ENCODE results near the gene APOL4.
"Not testable (repeated sequence)": the region's sequence is repeated elsewhere in the genome, so short reads cannot be mapped to it uniquely, and the experiment has no call there.

APOL4 gene

DNA sequence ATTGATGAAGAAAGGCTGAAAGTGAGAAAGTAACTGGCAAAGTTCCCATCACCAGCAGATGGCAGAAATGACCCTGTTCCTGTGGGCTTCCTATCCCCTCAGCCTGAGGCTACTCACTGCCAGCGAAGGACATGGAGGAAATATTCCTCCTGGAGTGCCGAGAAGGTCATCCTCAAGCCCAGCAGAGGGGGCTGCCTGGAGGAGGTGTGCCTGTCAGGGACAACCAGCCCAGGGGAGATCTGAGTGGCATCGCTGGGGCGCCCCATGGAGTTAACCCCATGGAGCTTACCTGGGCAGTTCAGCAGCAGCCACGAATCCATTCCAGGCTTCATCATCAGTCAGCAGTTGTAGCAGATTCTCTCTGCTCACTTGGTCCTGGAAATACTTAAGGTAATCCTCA, 29.4 kb upstream of the APOL4 start:
- not testable (repeated sequence) for DNase-seq

DNA sequence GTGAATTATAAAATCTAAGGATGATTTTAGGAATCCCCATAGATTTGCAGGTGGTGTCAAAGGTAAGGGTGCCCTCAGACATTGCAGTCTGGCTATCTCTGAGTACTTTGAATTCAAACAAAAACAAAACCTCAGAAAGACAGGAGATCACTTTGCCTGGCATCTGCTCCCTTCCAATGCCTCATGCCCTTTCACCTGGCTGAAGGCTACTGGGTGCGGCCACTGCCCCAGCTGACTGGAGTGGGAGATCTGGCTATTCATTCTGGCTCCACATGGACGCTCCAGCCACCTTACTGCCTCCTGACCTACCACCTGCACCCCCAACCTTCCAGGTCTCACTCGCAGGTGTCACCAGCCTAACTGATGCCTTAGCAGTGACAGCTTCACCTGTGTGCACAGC, 28.0 kb upstream of the APOL4 start:
- not testable (repeated sequence) for DNase-seq

DNA sequence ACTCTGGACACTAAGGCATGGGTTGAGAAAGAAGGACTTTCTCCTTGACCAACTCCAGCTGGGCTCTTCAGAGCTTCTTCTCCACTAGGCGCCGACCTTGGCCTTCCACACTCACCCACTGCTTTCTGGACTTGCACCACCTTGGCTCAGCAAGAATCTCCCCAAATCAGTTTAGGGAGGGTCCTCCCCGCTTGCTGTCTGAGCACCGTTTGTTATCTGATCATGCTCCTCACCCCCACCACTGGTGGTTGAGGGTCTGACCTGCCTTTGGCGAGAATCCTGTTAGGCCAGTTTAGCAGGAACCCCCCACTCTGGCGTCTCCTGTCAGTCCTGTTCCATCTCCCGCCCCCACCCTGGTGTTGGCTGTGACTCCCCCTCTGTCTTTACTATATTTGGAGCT, 27.3 kb upstream of the APOL4 start:
- no peak for DNase-seq

DNA sequence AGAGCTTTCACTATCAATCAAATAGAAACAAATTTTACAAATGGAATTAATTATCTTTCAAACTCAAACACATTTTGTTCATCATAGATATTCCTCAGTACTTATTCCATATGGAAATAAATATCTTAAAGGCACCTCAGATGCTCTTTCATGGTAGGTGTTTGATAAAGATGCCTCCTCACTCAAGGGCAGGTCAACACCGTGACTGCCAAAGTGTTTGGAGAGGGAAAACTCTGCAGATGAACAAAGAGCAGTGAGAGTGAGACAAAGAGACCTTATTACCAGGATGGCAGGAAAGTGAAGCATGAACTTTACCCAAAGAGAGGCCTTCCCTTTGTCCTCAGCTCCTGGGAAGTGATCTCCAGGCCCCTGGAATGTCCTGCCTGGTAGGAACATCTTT, 26.8 kb upstream of the APOL4 start:
- DNase-seq = not testable (repeated sequence)

DNA sequence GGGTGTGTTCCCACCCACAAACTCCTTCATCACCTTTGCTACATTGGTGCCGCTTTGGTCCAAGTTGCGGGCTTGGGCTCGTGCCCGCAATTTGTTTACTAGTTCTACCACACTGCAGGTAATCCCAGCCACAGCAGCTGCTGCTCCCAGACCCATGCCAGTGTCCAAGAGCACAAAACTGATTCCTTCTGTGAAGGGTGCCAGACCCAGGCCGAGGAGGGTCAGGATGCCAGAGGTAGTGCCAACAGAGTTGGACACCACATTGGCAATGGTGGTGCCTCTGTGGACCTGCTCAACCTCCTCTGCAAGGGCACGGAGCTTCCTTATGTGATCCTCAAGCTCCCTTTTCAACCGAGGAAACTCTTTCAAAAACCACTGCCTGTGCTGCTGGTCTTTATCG, 26.2 kb upstream of the APOL4 start:
- no peak for DNase-seq

DNA sequence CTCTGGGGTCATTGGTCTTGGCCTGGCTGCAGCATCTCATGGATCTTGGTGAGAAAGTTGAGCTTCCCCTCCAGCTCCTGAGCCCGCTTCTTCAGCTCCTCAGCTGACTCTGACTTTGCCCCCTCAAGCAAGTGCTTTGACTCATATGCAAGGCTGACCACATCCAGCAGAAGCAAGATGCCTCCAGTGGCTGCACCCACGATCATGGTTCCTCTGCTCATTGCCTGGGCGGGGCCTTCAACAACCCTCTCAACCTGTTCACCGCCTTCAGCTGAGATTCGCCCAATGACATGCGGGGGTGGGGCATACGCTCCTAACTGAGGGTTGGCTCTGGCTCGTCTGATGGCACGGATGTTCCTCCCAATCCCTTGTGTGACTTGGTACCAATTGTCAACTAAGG, 25.8 kb upstream of the APOL4 start:
- no peak for DNase-seq

DNA sequence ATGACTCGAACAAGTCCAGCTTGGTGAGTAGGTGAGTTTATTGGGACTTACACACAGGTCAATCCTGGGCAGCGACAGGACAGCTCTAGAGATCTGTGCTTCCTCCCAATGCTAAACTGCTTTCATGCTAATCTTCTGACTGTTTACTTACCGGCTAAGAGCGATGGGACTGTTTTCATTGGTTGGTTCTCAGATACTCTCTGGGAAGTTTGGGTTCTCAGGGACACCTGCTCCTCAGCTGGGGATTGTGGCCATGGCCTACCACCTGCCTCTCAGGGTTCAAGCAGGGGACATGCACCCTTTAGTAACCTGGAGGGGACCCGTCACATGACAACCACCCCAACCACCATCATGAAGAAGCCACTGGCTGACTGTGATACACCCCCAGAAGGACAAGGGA, 24.6 kb upstream of the APOL4 start:
- DNase-seq = no peak

DNA sequence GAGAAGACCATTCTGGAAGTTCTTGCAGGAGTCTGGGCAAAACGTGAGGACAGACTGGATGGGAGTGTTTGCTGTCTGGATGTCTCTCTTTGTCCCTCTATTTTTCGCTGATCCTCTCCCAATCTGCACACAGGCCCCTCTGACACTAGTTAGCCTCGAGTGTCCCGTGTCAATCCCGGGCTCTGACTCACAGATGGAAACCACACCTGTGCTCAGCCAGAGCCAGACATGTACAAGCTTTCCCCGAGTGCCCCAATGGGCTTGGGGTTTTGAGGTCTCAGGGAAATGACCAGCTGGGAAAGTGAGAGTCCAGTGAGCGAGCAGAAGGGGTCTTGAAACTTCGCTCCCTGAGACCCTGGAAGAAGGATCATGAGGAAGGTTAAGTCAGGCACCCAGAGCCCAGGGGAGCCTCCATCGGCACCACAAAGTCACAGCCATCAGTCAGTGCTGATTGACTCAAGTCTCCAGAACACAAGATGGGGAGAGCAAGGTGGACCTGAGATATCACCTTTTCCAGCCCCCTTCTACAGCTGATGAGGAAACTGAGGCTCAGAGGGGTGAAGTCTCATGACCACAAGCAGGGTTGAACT, 23.8 kb upstream of the APOL4 start:
- no peak for DNase-seq

DNA sequence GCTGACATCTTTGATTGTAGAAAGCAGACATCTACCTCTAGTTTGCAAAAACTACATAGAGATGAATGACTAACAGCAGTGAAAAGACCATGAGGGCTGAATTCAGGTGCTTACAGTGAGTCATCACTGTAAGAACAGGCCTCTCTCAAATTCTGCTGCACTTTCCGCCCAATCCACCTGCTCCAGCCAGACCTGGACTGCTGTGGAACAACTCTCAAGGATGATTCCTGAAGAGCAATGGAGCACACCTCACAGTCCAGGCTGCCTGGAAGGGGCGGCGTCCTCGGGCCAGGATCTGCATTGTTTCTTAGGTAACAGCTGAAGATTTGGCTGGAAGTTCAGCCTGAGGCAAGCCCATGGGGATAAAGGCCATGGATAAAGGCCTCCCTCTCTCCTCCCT, 22.6 kb upstream of the APOL4 start:
- no peak for DNase-seq

DNA sequence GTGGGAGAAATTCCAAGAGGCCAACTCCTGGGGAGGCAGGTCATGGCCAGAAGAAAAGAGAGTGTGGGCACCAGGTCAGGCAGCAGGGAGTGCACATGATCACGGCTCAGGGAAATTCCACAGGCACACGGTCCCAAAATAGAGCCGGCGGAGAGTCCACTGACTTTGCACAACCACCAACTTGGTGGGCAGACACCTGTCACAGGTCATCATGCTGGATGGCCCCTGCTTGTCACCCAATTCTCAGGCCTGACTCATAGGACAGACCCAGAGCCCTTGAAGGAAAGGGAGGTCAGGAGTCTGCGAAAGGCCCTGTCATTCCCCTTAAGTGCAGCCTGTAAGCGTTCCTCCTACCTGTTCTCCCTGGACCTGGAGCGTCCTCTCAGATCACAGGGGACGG, 21.9 kb upstream of the APOL4 start:
- DNase-seq = no peak

DNA sequence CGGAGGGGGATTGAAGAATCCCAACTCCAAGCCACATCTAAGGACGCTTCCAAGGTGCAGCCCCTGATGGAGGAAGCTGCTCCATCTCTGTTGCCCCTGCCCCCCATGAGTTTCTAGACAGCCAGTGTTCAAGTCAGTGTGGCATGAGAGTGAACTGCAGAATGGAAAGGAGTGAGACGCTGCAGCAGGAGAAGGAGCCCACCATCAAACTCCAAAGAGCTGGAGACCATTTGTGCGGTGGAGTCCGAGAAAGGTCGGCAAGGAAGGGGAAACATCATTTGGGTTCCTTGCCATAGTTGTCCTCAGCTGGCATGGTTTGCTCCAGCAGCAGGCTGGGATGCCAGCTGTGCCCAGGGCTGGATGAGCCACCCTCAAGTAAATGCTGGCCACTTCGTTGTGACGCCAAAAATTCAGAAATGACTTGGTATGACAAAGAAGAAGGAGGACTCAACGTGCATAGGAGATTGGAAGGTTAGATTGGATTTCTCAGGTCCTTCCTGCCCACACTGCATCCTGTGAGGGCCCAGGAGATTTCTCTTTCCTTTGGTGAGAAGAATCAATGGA, 21.4 kb upstream of the APOL4 start:
- DNase-seq = no peak

DNA sequence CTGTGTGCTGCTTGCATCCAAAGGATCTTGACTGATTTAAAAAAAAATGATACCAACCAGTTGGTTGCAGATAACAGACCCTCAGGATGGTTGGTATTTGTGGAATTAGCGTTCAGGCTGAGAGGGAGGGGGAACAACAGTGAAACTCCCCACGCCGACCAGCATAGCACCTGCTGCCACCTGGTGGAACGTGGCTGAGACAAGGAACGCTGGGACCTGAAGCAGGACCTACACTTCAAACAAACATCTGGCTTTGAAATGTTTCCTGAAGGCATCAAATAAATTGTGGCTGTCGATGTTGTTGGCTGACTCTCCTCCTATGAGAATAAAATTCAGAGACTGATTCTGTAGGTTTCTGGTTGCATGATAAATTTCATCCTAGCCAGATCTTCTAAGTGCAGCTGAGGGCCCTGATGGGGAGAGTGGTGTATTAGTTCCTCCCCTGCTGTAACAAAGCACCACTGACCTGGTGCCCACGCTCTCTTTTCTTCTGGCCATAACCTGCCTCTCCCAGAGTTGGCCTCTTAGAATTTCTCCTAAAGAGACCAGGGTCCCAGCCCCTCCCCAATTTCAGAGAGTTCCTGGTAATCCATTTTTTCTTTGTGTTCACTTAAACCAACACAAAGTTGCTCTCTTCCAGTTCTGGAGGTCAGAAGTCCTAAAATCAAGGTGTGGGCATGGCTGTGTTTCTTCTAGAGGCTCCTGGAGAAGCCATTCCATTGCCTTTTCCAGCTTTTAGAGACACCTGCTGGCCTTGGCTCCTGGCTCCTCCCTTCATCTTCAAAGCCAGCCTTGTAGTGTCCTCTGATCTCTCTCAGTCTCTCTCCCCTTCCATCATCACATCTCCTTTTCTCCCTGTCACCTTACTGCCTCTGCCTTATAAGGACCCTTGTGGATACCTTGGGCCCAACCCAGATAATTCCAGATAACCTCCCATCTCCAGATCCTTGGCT, 20.5 kb upstream of the APOL4 start:
- DNase-seq = peak in 1 of 2 donors; percentile 50

DNA sequence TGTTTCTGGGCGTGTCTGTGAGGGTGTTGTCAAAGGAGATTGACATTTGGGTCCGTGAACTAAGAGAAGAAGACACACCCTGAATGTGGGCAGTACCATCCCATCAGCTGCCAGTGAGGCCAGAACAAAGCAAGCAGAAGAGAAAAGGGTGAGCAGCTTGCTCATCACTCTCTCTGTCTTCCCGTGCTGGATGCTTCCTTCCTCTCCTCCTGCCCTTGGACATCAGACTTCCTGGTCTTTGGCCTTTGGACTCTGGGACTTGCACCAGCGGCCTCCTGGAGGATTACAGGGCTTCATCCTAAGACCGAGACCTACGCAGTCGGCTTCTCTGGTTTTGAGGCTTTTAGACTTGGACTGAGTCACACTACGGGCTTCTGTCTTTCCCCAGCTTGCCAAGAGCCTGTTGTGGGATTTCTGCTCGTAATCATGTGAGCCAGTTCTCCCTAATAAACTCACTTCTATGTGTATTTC, 18.9 kb upstream of the APOL4 start:
- no peak for DNase-seq

DNA sequence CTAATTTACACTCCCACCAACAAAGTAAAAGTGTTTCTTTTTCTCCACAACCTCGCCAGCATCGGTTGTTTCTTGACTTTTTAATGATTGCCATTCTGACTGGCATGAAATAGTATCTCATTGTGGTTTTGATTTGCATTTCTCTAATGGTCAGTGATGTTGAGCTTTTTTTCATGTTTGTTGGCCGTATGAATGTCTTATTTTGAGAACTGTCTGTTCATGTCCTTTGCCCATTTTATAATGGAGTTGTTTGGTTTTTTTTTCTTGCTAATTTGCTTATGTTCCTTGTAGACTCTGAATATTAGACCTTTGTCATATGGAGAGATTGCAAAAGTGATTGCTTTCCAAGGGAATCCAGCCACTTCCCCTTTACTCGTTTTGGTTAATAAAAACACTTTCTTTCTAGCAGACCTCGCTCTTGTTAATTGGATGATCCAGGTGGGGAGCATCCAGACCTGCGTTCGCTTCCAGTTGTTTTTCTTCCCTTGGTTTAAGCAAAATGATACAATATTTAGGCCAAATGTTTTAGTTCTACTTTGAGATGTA, 17.1 kb upstream of the APOL4 start:
- no peak for DNase-seq

DNA sequence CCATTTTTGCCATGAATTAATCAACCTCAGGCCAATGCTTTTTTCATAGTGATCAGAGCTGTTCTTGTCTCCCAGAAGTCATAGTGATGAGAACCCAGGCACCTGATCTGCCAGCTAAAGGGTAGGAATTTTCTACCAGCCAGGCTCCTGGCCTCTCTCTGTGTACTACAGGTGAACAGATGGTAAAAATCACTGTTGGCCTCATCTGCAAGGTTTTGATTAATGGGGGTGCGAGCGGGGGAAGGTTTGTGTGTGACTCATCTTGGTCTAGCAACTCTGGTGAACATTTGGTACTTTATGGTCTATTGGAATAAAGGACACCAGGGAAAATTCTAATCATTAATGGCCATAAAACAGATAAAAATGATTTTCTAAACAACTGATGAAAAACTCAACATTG, 14.4 kb upstream of the APOL4 start:
- DNase-seq = no peak

DNA sequence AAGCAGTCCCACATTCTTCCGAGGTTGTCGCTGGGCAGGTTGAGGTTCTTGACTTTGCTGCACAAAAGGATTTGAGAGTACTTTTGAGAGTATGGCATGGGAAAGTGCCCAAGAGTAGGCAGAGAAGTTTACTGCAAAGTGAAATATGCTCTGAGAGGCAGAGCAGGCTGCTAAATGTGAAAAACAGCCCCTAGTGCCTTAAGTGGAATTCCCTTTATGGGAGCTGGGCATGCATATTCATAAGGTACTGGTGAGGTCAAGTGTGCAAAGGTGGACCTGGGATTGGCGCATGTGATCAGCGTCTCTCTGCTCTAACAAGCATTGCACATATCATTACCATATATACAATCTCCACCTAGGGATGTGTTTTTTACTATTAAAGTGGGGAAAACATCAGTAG, 12.0 kb upstream of the APOL4 start:
- DNase-seq = no peak

DNA sequence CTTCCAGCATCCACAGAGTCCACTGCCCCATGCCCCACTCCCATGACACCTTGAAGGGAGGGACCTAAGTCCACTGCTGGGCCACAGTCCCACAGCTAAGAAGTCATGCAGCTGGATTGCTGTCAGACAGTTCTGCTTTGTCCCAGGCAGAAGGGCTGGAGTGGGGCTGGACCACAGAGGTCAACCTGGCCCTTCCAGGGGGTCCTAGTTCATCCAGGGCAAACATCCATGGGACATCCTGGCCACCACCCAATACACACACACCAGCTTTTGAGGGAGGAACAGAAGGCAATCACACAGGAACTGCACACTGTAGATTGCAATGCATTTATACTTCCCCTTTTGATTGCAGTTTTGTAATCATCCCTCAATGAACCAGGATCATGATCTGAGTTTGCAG, 11.3 kb upstream of the APOL4 start:
- no peak for DNase-seq

DNA sequence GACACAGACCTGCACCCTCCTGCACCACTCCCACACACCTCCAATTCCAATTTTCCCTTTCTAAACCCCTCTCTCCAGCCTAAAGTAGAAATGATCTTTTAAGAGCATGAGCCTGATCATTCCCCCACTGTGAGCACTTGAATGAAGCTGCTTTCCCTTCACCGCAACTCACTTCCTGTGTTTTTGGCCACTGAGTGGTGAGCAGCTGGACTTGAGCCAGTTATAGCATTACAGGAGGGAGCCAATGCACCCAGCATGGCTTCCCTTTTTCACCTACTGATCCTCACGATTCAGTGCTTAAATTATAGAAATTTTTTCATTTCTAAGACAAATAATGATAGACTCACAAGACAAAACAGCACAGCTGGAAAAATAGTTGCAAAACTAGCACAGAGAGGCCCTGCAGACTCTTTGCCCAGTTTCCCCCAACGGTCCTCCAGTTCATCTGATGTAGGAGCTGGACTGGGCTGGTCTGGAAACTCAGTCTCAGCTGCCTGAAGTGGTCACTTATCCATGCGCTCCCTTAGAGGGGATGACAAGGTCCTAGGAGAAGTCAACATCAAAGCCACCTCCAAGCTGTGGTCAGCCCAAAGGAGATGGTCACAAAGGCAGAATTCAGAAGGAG, 9.7 kb upstream of the APOL4 start:
- no peak for DNase-seq

DNA sequence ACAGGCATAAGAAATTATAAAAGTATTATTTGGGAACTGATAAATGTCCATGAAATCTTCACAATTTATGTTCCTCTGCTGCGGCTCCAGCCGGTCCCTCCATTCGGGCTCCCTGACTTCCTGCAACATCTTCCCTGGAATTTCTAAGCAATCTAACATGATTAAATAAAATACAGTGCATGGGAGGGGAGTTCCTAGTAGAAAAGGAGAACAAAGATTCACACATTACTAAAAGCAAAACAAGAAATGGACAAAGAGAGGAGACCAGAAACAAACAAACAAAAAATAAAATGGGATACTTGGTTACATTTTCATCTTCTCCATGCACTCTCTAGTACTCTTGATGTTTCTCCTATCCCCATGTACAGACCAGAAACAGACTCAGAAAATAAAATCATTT, 8.6 kb upstream of the APOL4 start:
- no peak for DNase-seq

DNA sequence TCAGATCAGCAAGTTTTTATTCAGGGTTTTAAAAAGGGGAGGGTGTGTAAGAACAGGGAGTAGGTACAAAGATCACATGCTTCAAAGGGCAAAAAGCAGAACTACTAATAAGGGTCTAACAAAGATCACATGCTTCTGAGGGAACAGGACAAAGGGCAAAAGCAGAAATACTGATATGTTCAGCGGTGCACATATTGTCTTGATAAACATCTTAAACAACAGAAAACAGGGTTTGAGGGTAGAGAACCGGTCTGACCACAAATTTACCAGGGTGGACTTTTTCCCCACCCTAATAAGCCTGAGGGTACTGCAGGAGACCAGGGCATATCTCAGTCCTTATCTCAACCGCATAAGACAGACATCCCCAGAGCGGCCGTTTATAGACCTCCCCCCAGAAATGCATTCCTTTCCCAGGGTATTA, 7.9 kb upstream of the APOL4 start:
- DNase-seq = not testable (repeated sequence)

DNA sequence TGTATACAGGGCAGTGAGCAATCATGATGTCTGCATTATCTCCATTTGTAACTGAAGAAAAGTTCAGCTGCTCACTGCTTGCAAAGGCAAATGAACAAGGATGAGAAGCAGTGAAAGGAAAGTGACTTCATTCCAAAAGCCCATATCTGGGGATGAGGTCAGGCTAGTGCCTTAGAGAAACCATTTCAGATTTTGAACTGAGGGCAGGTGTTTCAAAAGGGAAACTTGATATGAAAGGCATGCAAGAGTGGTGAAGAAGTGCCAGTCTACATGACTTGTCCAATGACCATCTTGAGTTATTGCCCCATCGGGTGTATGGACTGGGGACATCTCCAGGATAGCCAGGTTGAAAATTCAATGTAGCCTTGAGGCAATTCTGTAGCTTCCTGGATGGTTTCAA, 7.3 kb upstream of the APOL4 start:
- no peak for DNase-seq

DNA sequence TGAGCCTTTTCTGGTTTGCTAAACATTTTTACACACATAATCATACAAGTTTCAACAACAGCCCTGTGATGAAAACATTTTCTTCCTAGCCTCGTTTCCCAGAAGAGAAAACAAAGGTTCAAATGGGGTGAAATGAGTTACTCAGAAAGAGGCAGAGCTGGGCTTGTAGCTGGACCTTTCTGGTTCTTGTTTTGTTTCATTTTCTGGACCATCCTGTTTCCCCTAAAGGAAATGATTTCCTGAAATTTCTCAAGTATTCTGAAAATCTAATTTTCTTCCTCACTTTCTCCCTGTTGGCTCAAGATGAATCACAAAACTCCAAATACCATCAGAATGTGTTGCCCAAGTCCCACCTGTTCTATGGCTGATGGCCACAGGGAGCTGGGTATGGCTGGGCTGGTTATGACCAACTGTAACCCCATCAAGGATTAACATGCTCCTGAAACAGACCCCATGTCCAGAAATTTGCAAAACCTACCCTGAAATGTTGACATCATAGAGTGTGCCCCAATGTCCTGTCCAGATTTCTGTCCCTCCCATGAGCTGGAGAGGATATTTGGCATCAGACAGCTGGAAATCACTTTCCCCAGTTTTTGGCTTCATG, 6.7 kb upstream of the APOL4 start:
- DNase-seq = no peak

DNA sequence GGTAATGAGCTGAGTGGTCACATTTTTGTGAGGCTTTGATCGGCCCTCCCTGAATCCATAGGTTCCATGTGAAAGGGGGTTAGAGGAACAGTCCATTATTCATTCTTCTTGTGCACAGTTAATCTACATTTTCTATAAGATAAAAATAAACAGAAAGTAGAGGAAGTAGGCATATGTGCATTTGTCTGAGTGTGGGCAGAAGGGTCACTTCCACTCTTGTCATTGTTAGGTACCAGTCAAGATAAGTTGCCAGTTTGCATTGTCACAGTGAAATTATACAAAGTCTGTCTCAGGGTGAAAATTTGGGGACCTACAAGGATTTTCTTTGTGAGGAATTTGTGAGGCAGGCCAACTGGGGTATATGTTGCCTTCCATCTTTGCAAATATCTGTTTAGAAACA, 4.6 kb upstream of the APOL4 start:
- no peak for DNase-seq
